ENCODE results near the gene CLASP2. TPM values are rescaled to one million over a fixed set of nuclear protein-coding genes. Genes with fewer than 3 reads are reported as not detected.
"Not testable (repeated sequence)": the region's sequence is repeated elsewhere in the genome, so short reads cannot be mapped to it uniquely, and the experiment has no call there.

CLASP2 gene
- total RNA-seq, 1 donor: 56.7 TPM

DNA sequence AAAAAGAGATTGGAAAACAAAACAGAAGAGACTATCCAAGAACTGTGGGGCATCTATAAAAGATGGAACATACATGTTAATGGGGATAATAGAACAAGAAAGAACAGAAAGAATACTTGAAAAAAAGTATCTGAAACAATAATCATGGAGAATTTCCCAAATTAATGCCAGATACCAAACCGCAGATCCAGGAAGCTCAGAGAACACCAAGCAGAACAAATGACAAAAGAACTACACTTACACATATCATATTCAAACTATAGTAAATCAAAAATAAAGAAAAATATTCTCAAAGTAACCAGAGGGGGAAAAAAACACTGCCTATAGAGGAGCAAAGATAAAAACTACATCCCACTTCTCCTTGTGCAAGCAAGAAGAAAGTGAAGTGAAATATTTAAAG lies 40.0 kb downstream of the CLASP2 start:
- H3K4me3 ChIP-seq (ENCODE audit: low read depth, low read length): no peak overlapping the region
- no peak for DNase-seq (ENCODE audit: low read depth)
- TF ChIP-seq, protein P1, sequence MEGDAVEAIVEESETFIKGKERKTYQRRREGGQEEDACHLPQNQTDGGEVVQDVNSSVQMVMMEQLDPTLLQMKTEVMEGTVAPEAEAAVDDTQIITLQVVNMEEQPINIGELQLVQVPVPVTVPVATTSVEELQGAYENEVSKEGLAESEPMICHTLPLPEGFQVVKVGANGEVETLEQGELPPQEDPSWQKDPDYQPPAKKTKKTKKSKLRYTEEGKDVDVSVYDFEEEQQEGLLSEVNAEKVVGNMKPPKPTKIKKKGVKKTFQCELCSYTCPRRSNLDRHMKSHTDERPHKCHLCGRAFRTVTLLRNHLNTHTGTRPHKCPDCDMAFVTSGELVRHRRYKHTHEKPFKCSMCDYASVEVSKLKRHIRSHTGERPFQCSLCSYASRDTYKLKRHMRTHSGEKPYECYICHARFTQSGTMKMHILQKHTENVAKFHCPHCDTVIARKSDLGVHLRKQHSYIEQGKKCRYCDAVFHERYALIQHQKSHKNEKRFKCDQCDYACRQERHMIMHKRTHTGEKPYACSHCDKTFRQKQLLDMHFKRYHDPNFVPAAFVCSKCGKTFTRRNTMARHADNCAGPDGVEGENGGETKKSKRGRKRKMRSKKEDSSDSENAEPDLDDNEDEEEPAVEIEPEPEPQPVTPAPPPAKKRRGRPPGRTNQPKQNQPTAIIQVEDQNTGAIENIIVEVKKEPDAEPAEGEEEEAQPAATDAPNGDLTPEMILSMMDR (IDR thresholded peaks at IDR 0.05; ENCODE audit: insufficient read depth, low read length): no peak

DNA sequence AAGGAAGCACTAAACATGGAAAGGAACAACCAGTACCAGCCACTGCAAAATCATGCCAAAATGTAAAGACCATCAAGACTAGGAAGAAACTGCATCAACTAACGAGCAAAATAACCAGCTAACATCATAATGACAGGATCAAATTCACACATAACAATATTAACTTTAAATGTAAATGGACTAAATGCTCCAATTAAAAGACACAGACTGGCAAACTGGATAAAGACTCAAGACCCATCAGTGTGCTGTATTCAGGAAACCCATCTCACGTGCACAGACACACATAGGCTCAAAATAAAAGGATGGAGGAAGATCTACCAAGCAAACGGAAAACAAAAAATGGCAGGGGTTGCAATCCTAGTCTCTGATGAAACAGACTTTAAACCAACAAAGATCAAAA lies 44.6 kb downstream of the CLASP2 start:
- not testable (repeated sequence) for DNase-seq (ENCODE audit: low read depth)

DNA sequence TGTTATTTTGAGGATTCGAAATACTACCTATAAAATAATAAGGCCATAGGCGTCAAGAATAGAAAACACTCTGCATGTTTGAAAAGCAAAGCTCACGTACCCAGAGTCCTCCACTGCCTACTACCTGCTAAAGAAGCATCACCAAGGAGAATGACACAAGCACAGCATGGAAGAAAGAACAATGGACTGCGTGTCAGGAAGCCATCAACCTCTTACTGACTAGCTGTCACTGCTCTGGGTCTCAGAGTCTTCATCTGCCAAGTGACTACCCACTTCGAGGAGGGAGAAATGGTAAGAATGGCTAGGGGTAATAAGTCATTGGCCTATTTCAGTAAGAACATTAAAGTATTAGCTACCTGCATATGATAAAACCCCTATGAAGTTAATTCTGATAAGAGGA lies 49.4 kb downstream of the CLASP2 start:
- DNase-seq (ENCODE audit: low read depth): no peak
- H3K4me3 ChIP-seq (ENCODE audit: low read depth, low read length): no peak overlapping the region
- TF ChIP-seq, protein P1 (IDR thresholded peaks at IDR 0.05; ENCODE audit: insufficient read depth, low read length): no peak

More for the DNA sequence above, 44.6 kb downstream of the CLASP2 start:
- H3K4me3 ChIP-seq (ENCODE audit: low read depth, low read length): not testable (repeated sequence)

DNA sequence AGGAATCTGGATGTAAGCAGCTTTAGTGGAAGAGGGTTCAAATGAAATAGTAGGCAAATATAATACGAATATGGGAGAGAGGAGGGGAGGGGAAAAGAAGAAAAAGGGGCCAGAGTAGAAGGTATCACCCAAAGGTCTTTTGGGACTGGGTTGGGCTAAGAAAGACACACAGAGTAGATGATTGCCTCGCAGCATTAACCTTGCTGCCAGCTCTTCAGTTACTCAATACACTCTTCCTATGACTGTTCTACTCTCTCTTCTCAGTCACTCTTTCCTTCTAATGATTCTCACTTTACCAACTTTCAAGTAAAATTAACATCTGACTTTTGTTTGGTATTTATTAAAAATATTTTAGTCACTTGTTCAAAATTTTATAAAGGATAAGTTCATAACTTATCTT lies 52.8 kb downstream of the CLASP2 start:
- TF ChIP-seq, protein P1 (IDR thresholded peaks at IDR 0.05; ENCODE audit: insufficient read depth, low read length): no peak
- DNase-seq (ENCODE audit: low read depth): no peak
- no peak overlapping the region for H3K4me3 ChIP-seq (ENCODE audit: low read depth, low read length)

DNA sequence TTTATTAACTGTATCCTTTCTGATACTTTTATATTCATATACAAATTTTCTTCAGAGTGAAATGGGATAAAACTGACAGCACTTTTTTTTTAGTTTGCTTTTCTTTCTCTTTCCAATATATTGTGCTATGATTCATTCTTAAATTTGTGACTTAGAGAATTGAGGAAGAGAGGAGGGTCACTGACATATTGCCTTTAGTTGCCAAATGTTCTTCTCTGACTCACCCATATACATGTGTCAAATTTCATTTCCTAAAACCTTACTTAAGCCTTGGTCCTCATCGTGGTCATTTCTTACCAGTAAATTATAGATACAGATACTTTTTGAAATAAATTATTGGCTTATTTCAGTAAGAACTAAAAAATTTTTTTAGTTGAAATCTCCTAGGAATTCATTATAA lies 53.9 kb downstream of the CLASP2 start:
- no peak overlapping the region for H3K4me3 ChIP-seq (ENCODE audit: low read depth, low read length)
- TF ChIP-seq, protein P1 (IDR thresholded peaks at IDR 0.05; ENCODE audit: insufficient read depth, low read length): no peak
- DNase-seq (ENCODE audit: low read depth): peak; percentile 83

DNA sequence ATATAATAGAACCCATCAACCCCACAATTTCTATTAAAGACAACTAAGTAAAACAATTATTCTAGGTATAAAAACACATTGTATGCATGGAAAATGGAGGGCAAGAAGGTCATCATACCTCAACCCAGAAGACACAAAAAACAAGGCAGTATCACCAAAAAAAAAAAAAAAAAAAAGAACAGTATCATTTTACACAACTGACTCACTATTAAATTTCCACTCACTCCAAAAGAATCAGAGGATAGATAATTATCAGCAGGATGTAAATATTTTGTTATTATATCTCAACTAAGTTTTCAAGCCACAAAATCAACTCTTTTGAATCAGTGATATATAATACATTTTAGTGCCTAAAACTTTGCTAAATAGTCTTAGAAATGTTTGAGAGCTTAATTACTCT lies 55.0 kb downstream of the CLASP2 start:
- H3K4me3 ChIP-seq (ENCODE audit: low read depth, low read length): no peak overlapping the region
- DNase-seq (ENCODE audit: low read depth): no peak
- TF ChIP-seq, protein P1 (IDR thresholded peaks at IDR 0.05; ENCODE audit: insufficient read depth, low read length): no peak

DNA sequence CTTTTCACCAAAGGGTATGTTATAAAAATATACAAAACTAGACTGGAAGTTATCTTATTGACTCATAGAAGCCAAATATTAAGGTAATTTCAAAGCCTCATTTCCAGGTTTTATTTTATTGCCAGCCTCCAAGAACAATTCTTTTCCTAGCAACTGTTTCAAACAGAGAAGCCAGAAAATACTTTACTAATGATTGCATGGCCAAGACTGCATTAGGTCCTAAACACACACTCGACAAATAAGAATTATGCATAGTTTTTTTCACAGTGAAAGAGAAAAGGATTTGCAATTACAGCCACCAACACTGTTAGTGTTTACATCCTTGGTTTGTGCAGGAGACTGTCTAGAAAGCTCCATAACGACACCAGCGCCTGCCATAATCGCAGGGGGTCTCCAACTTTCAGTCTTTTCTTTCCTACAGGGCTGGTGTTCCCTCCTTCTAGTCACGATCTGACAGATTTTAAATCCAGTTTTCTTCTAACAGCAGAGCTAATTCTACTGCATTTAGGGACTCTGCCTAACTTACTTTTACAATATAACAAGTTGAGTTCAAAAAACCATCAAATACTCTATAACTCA lies 58.1 kb downstream of the CLASP2 start:
- DNase-seq (ENCODE audit: low read depth): peak; percentile 24
- TF ChIP-seq, protein P1 (IDR thresholded peaks at IDR 0.05; ENCODE audit: insufficient read depth, low read length): no peak
- H3K4me3 ChIP-seq (ENCODE audit: low read depth, low read length): peak overlapping the region; percentile 54
